C4-2B (cell line): ENCODE data around the gene FJX1.

Experiments used
- H3K27ac ChIP-seq: fragments of 450-650 bp; 2 replicates; pipeline ENCODE4 v1.5.1; 2017
- ZFX ChIP-seq: fragments of 450-650 bp; IDR thresholded peaks from 2 replicates; pipeline ENCODE4 v1.6.1; 2017
- TF ChIP-seq, protein P1 (sequence below): fragments of 450-650 bp; conservative IDR thresholded peaks from 2 replicates; pipeline ENCODE4 v1.5.1; 2017; ENCODE audit warnings: mild to moderate bottlenecking

The FJX1 gene

DNA sequence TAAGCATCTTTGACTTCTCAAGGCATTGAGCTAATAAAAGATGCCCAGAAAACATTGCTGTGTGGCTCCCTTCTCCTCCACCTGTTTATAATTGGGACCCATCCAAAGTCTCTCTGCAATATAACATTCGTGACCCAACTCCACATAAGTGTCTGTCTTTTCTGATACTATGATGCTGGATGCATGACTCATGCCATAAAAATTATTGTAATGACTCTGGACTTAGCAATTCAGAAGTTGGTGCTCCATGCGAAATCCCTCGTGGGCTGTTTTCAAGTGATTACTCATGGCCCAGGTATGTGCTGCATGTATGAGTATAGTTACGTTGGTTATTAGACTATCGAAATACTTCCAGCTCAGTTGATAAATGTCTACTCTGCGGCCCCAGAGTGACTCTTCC is 11.7 kb downstream of the FJX1 start:
- TF ChIP-seq, protein P1, sequence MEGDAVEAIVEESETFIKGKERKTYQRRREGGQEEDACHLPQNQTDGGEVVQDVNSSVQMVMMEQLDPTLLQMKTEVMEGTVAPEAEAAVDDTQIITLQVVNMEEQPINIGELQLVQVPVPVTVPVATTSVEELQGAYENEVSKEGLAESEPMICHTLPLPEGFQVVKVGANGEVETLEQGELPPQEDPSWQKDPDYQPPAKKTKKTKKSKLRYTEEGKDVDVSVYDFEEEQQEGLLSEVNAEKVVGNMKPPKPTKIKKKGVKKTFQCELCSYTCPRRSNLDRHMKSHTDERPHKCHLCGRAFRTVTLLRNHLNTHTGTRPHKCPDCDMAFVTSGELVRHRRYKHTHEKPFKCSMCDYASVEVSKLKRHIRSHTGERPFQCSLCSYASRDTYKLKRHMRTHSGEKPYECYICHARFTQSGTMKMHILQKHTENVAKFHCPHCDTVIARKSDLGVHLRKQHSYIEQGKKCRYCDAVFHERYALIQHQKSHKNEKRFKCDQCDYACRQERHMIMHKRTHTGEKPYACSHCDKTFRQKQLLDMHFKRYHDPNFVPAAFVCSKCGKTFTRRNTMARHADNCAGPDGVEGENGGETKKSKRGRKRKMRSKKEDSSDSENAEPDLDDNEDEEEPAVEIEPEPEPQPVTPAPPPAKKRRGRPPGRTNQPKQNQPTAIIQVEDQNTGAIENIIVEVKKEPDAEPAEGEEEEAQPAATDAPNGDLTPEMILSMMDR = no peak
- TF ChIP-seq ZFX = no peak
- H3K27ac ChIP-seq = no peak overlapping the region

DNA sequence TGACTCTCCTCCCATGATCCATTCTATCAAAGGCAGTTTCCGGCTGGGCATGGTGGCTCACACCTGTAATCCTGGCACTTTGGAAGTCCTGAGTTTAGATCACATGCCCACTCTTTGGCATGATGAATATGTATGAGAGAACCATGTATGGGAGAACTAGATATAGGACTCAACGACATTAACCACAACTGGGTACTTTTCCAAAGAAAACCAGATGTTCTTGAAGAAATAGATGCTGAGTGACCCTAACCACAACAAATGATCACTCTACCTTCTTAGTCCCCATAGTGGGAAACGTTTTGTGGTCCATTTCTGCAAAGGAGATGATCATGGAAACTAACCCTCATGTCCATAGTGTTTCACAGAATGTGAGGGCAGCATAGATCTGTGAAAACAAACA is 13.6 kb downstream of the FJX1 start:
- H3K27ac ChIP-seq = no peak overlapping the region
- TF ChIP-seq, protein P1 = no peak
- no peak for TF ChIP-seq ZFX

GRCh38 chr11:35632301-35632700 is 14.0 kb downstream of the FJX1 start:
- no peak overlapping the region for H3K27ac ChIP-seq
- TF ChIP-seq, protein P1 = no peak
- TF ChIP-seq ZFX = no peak

GRCh38 chr11:35633827-35634423 is 15.7 kb downstream of the FJX1 start:
- H3K27ac ChIP-seq = no peak overlapping the region
- TF ChIP-seq, protein P1 = no peak
- TF ChIP-seq ZFX = no peak

DNA sequence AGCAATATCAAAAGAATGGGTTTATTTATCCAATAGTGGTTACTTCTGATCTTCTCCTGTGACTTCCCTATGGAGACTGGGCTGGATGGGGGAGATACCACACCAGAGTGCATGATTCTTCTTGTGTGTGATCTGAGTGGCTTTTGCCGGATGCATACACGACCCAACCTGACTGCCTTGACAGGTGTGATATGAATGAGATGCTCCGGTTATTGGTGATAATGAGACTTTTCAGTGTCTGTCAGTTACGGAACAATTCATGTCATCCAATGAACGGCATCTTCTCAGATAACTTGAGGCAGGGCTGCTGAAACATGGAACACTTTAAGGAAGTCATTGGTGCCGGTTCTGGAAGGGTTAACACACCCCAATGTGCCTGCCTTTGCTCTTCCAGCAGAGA is 17.7 kb downstream of the FJX1 start:
- no peak for TF ChIP-seq ZFX
- TF ChIP-seq, protein P1 = no peak
- H3K27ac ChIP-seq = no peak overlapping the region

GRCh38 chr11:35639591-35640179 is 21.4 kb downstream of the FJX1 start:
- H3K27ac ChIP-seq = no peak overlapping the region
- TF ChIP-seq ZFX = no peak
- TF ChIP-seq, protein P1 = no peak

GRCh38 chr11:35641171-35641897 is 23.1 kb downstream of the FJX1 start:
- H3K27ac ChIP-seq = no peak overlapping the region
- TF ChIP-seq ZFX = no peak
- TF ChIP-seq, protein P1 = no peak
